GM12865 (cell line): Measurements from ENCODE around the gene ZDHHC24.
A peak's percentile ranks its signal among the peaks of the same experiment; 100 is the strongest.
"Not testable (repeated sequence)": the region's sequence is repeated elsewhere in the genome, so short reads cannot be mapped to it uniquely, and the experiment has no call there.

Experiments used
- DNase-seq: peaks from one replicate; pipeline ENCODE4 v3.0.0; 2010; ENCODE audit warnings: low read depth
- H3K4me3 ChIP-seq: 2 replicates; pipeline ENCODE4 v1.5.1; 2011; ENCODE audit warnings: mild to moderate bottlenecking, low read depth, low read length, control low read depth
- TF ChIP-seq, protein P1 (sequence below): IDR thresholded peaks from 2 replicates; pipeline ENCODE4 v1.5.1; 2011; ENCODE audit warnings: low read length, control low read depth, low read depth, inconsistent platforms; ENCODE audit not compliant: insufficient read depth; ENCODE audit errors: missing control alignments

The ZDHHC24 gene

DNA sequence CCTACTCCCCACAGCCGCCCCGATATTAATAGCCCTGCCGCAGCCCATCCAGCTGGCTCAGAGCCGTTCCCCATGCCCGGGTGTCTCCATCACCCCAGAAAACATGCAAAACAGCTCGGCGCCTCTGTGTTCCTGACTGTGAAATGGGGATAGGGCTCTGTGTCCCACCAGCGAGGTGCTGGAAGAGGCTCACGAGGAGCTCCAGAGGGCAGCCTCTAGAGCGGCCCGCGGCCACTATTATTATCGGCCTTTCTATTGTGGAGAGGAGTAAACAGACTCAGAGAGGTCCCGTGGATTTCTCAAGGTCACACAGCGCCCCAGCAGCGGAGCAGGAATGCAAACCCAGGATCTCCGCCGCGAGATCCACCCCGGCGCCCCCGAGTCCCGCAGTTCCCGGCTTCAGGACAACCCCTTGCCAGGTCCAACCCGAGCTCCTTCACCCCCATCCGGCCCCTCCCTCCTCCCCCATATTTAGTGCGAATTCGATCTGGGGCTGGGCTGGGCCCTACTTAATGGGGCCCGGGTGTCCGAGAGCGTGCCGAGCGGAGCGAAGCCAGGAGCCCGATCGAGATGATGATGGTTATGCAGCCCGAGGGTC, 619 bp upstream of the ZDHHC24 start, which contains the start of gene ACTN3:
TSS of gene ACTN3 (plus strand) at position 536 of the 598 bp plus-strand sequence. CDS start at position 571, 35 bp downstream.
- TF ChIP-seq, protein P1, sequence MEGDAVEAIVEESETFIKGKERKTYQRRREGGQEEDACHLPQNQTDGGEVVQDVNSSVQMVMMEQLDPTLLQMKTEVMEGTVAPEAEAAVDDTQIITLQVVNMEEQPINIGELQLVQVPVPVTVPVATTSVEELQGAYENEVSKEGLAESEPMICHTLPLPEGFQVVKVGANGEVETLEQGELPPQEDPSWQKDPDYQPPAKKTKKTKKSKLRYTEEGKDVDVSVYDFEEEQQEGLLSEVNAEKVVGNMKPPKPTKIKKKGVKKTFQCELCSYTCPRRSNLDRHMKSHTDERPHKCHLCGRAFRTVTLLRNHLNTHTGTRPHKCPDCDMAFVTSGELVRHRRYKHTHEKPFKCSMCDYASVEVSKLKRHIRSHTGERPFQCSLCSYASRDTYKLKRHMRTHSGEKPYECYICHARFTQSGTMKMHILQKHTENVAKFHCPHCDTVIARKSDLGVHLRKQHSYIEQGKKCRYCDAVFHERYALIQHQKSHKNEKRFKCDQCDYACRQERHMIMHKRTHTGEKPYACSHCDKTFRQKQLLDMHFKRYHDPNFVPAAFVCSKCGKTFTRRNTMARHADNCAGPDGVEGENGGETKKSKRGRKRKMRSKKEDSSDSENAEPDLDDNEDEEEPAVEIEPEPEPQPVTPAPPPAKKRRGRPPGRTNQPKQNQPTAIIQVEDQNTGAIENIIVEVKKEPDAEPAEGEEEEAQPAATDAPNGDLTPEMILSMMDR: no peak
- peak; percentile 32 for DNase-seq
- peak within 1 kb of the TSS; percentile 88 for H3K4me3 ChIP-seq

- H3K4me3 ChIP-seq: peak overlapping the region; percentile 88
- peak; percentile 25 for DNase-seq
Observed at GRCh38 chr11:66544952-66545351, 896 bp downstream of the ZDHHC24 start.

DNA sequence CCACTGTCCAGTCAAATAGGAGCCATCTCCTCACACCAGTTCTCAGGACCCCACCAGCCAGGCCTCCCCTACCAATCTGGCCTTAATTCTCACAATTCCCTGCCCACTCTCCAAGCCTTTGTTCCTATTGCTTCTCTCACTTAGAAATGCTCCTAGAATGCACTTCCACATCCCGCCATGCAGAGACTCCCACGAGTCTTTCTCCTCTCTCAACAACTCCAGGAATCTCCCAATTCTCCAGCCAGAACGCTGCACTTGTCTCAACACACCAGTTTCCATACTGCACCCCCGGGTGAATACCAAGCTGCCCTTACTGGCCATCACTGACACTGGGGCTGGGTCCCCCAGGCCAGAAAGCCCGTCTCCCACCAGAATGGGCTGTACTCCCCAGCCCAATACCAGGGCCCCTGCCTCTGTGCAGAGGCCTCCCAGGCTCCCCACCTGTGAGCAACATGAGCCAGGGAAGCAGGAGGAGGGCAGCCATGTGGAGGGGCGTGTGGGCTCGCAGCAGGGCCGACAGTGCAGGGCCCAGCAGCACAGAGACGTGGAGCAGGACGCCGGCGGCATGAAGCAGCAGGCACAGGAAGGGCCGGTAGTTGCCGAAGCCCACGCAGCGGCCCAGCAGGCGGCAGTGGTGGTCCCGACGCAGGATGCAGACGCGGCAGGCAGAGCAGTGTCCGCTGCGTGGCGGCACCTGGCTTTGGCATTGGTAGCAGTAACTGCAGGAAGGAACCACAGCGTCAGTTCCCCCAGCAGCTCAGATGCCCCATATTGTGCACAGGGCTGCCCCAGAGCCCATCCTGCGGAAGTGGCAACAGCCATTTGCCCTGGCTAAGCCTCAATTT, 2.4 kb downstream of the ZDHHC24 start:
- TF ChIP-seq, protein P1: peak; percentile 70
- H3K4me3 ChIP-seq: peak overlapping the region; percentile 88
- peak; percentile 90 for DNase-seq

DNA sequence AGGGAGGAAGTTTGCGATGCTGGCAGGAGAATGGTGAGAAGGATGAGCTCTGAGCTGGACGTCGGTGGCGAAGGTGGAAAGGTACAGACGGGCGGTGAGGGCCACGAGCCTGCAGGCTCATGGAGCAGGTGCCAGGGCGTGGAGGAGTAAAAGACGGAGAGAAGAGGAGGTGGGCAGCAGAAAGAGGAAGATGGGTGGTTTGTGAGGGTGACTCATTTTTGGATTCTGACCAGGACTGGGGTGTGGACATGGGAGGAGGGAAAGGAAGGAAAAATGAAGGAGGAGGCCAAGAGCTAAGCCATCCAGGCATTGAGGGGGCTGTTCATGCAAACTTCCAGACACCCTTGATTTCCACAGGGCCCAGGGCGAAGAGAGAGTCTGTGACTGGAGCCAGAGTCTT, 3.5 kb downstream of the ZDHHC24 start:
- TF ChIP-seq, protein P1: no peak
- no peak for DNase-seq
- no peak overlapping the region for H3K4me3 ChIP-seq

- TF ChIP-seq, protein P1: no peak
- H3K4me3 ChIP-seq: no peak overlapping the region
- no peak for DNase-seq
Observed at GRCh38 chr11:66541892-66542291, 4.0 kb downstream of the ZDHHC24 start.

DNA sequence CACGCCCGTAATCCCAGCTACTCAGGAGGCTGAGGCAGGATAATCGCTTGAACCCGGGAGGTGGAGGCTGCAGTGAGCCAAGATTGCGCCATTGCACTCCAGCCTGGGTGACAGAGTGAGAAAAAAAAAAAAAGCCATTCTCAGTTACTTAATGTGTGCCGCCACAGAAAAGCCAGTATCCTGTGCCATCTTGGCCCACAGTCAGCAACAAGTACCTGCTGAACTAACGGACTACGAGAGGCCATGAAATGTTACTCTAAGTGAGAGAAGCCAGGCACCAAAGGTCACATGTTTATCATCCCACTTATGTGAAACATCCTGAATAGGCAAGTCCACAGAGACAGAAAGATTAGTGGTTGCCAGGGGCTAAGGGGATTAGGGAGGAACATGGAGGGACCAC, 5.2 kb downstream of the ZDHHC24 start:
- not testable (repeated sequence) for H3K4me3 ChIP-seq, DNase-seq

- TF ChIP-seq, protein P1: no peak
- DNase-seq: no peak
- H3K4me3 ChIP-seq: no peak overlapping the region
Observed at GRCh38 chr11:66539870-66540213, 6.0 kb downstream of the ZDHHC24 start.
